Measurements from ENCODE around the gene IFNAR2. TPM values are rescaled to one million over a fixed set of nuclear protein-coding genes. Genes with fewer than 3 reads are reported as not detected.

IFNAR2 gene
- total RNA-seq, 1 experiment from 2014 or later, result 31.0 TPM

DNA sequence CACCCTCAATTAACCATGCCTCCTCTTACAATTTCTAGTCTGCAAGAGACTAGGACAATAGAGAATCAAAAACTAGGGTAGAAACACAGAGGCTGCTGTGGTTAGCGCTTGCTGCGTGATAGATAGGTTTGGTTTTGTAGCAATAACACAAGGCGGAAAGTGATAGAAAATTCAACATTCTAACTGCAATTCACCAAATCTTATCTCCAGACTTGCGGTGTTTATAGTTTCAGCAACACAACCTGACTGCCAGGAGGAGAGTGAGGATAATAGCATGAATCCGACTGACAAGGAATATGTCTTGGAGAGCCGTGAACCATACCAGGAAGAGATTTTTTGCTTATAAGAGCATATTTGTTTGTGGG is 30.7 kb upstream of the IFNAR2 start:
- intact Hi-C loops (cut with micrococcal nuclease; ENCODE audit: unreplicated experiment), result loop anchor here (2.0 kb wide), 1 partner anchor 176 kb away; no protein-coding TSS in a partner anchor
- Mint-ChIP-seq H3K4me1 (ENCODE audit: low read depth, unreplicated experiment) (peaks cover 17% of the 10 kb centered on the region), H3K27ac (ENCODE audit: unreplicated experiment) (no peak overlapping the region), H3K36me3 (ENCODE audit: insufficient read depth, unreplicated experiment) (no peaks in the 10 kb centered on the region), H3K4me3 (ENCODE audit: low read depth, unreplicated experiment) (no peak overlapping the region), H3K9me3 (ENCODE audit: low read depth, unreplicated experiment) (no peaks in the 10 kb centered on the region), H3K27me3 (ENCODE audit: unreplicated experiment) (no peaks in the 10 kb centered on the region)
- no peak for TF ChIP-seq CTCF (IDR thresholded peaks at IDR 0.05; ENCODE audit: unreplicated experiment)
- no TSS peak for BruUV-seq (replicated peaks)
- CTCF ChIA-PET, result no interaction called here
- no peak for DNase-seq

DNA sequence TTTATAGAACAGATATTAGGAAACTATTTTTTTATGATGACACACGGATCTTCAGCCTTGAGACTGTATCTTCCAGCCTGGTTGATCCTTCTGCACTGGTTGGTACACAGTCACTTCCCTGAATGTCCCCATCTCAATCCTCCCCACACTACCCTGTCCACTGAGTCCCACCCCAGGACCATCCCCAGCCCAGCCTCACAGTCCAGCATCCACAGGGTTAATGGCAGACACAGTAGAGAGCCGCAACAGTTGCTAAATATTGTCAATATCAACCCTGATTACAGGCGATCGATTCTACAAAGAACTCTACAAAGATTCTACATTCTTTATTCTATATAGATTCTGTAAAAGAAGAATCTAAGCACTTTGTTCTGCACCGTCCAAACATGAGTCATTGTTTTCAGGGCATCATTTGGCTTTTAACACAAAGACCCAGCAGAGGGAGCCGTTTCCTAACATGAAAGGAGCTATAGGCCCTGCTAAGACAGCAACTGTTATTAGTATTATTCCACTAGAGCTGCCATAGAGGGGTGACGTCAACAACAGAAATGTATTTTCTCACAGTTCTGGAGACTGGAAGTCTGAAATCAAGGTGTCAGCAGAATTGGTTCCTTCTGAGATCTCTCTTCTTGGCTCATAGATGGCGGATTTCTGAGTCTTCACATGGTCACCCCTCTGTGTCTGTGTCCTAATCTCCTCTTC is 30.1 kb upstream of the IFNAR2 start:
- no peaks in the 10 kb centered on the region for H3K36me3 Mint-ChIP-seq (ENCODE audit: insufficient read depth, unreplicated experiment)
- intact Hi-C loops (cut with micrococcal nuclease; ENCODE audit: unreplicated experiment), result loop anchor here (2.0 kb wide), 2 partner anchors 69 to 175 kb away; no protein-coding TSS in a partner anchor
- no peak overlapping the region for H3K27ac Mint-ChIP-seq (ENCODE audit: unreplicated experiment)
- no peak overlapping the region for H3K4me3 Mint-ChIP-seq (ENCODE audit: low read depth, unreplicated experiment)
- H3K9me3 Mint-ChIP-seq (ENCODE audit: low read depth, unreplicated experiment), result no peaks in the 10 kb centered on the region
- BruUV-seq (replicated peaks), result no TSS peak
- CTCF ChIA-PET, result interaction anchor here (0.7 to 1.1 kb wide), 5 partner anchors 69 to 280 kb away, joined by 3 to 21 read pairs (median 8); partner anchors contain the start of gene TMEM50B
- H3K27me3 Mint-ChIP-seq (ENCODE audit: unreplicated experiment), result no peaks in the 10 kb centered on the region
- DNase-seq, result peak; percentile 76
- H3K4me1 Mint-ChIP-seq (ENCODE audit: low read depth, unreplicated experiment), result peaks cover 18% of the 10 kb centered on the region
- peak; percentile 35 for TF ChIP-seq CTCF (IDR thresholded peaks at IDR 0.05; ENCODE audit: unreplicated experiment)

GRCh38 chr21:33201956-33202355 is 27.8 kb upstream of the IFNAR2 start:
- no peak for DNase-seq
- intact Hi-C loops (cut with micrococcal nuclease; ENCODE audit: unreplicated experiment), result loop anchor here (2.0 kb wide), 1 partner anchor 67 kb away; no protein-coding TSS in a partner anchor

More at GRCh38 chr21:33201956-33202355, 27.8 kb upstream of the IFNAR2 start:
- no TSS peak for BruUV-seq (replicated peaks)
- TF ChIP-seq CTCF (IDR thresholded peaks at IDR 0.05; ENCODE audit: unreplicated experiment), result no peak
- Mint-ChIP-seq H3K4me3 (ENCODE audit: low read depth, unreplicated experiment) (no peak overlapping the region), H3K9me3 (ENCODE audit: low read depth, unreplicated experiment) (peaks cover 2% of the 10 kb centered on the region), H3K27ac (ENCODE audit: unreplicated experiment) (peak overlapping the region; percentile 97), H3K4me1 (ENCODE audit: low read depth, unreplicated experiment) (peaks cover 28% of the 10 kb centered on the region), H3K27me3 (ENCODE audit: unreplicated experiment) (no peaks in the 10 kb centered on the region), H3K36me3 (ENCODE audit: insufficient read depth, unreplicated experiment) (no peaks in the 10 kb centered on the region)
- CTCF ChIA-PET, result interaction anchor here (2.5 kb wide), 1 partner anchor 159 kb away, joined by 10 read pairs; no protein-coding TSS in a partner anchor

All from Calu3 (cell line).